K562 (cell line): Measurements from ENCODE around the gene CAMK2A. TPM values are rescaled to one million over a fixed set of nuclear protein-coding genes. Genes with fewer than 3 reads are reported as not detected.

Source experiments
- ATAC-seq: fragments of 200-7000 bp; cut with Tn5 transposase; 3 replicates; pipeline ENCODE4 v1.9.1; 2020; ENCODE audit warnings: moderate library complexity
- BruUV-seq: library from RNA; stranded (reverse); fragments of 400-500 nt; replicated peaks from 2 replicates; lab custom pipeline; 2021; lab: Mats Ljungman, UMichigan
- CTCF ChIA-PET: fragments of 300-600 bp; formaldehyde crosslinking; extraction: SDS; loops from one replicate; lab custom pipeline; 2021; ENCODE audit warnings: low intra/inter-chr PET ratio; lab: Yijun Ruan, JAX
- POLR2A ChIA-PET: fragments of 300-600, 350-650 bp; sonication (Branson Sonifier 250); formaldehyde crosslinking; extraction: SDS; loops from one replicate; lab custom pipeline; 2021; ENCODE audit warnings: antibody characterized with exemption, inconsistent platforms; lab: Yijun Ruan, JAX
- DNase-seq, 4 experiments: peaks; one replicate each; pipeline versions ENCODE4 v3.0.0 to v3.0.0-alpha.2; 2011 to 2018; ENCODE audit warnings: low spot score in 3 of 4, mixed read lengths in 3 of 4; ENCODE audit errors: extremely low read depth in 1 of 4
- FAIRE-seq: peaks from 2 replicates; lab custom pipeline; 2011; peaks lifted over from hg19 to GRCh38; lab: Jason Lieb, UNC
- H2AFZ ChIP-seq: 2 replicates; pipeline ENCODE4 v1.6.0; 2011; ENCODE audit warnings: low read depth, low read length, control low read depth, inconsistent platforms
- H3K27ac ChIP-seq: fragments of 200-600 bp; 3 replicates; pipeline ENCODE4 v1.8.0; 2011; ENCODE audit warnings: low read depth, mild to moderate bottlenecking, control low read depth, inconsistent platforms, low read length, moderate library complexity, mixed read lengths; ENCODE audit errors: extremely low read depth
- H3K27me3 ChIP-seq, 2 experiments: fragments of 300-600 bp in 1 of 2; 2 replicates in 1 of 2; 3 replicates in 1 of 2; pipeline versions ENCODE4 v1.6.0 to v1.8.0; 2011; ENCODE audit warnings: inconsistent platforms in 2 of 2, low read length in 2 of 2, mild to moderate bottlenecking in 1 of 2, mixed read lengths in 1 of 2, moderate library complexity in 1 of 2; ENCODE audit not compliant: control insufficient read depth in 2 of 2, insufficient read depth in 2 of 2
- H3K36me3 ChIP-seq: fragments of 300-600 bp; 3 replicates; pipeline ENCODE4 v1.8.0; 2011; ENCODE audit warnings: mild to moderate bottlenecking, low read length, inconsistent platforms; ENCODE audit not compliant: control insufficient read depth, insufficient read depth
- H3K4me1 ChIP-seq, 2 experiments: fragments of 200-600 bp in 1 of 2; replicated peaks in 1 of 2; 2 replicates in 1 of 2; 3 replicates in 1 of 2; pipeline versions ENCODE4 v1.5.1 to v1.8.0; 2011; ENCODE audit warnings: inconsistent platforms in 2 of 2, low read length in 2 of 2, mild to moderate bottlenecking in 1 of 2, mixed read lengths in 1 of 2, moderate library complexity in 1 of 2; ENCODE audit not compliant: control insufficient read depth in 2 of 2, insufficient read depth in 2 of 2
- H3K4me2 ChIP-seq: 2 replicates; pipeline ENCODE4 v1.6.1; 2011; ENCODE audit warnings: low read length, control low read depth, inconsistent platforms, mixed read lengths; ENCODE audit not compliant: insufficient read depth
- H3K4me3 ChIP-seq: fragments of 200-600 bp; sonication (generic), shearing (Covaris generic); 2 replicates; pipeline ENCODE4 v1.5.1; 2016; ENCODE audit warnings: control low read depth, inconsistent platforms
- H3K79me2 ChIP-seq: fragments of 200-600 bp; 3 replicates; pipeline ENCODE4 v1.8.0; 2011; ENCODE audit warnings: low read length, inconsistent platforms; ENCODE audit not compliant: control insufficient read depth, insufficient read depth
- H3K9ac ChIP-seq, 2 experiments: 2 replicates each; pipeline versions ENCODE4 v1.6.0 to v1.6.1; 2011; ENCODE audit warnings: low read depth in 2 of 2, low read length in 2 of 2, control low read depth in 1 of 2, inconsistent platforms in 1 of 2, mild to moderate bottlenecking in 1 of 2, mixed read lengths in 1 of 2; ENCODE audit not compliant: insufficient read depth in 1 of 2
- H3K9me1 ChIP-seq: one replicate; pipeline ENCODE4 v1.6.0; 2011; ENCODE audit warnings: inconsistent platforms, mild to moderate bottlenecking, low read length, moderate library complexity; ENCODE audit not compliant: control insufficient read depth, insufficient read depth
- H3K9me3 ChIP-seq: replicated peaks from 2 replicates; pipeline ENCODE4 v1.5.1; 2011; ENCODE audit warnings: low read depth, low read length, inconsistent platforms; ENCODE audit not compliant: control insufficient read depth, insufficient read depth
- H4K20me1 ChIP-seq: replicated peaks from 2 replicates; pipeline ENCODE4 v1.6.1; 2011; ENCODE audit warnings: low read length, inconsistent platforms, mixed read lengths; ENCODE audit not compliant: control insufficient read depth, insufficient read depth
- IRF1 ChIP-seq: sonication (generic); formaldehyde crosslinking; IDR thresholded peaks from 2 replicates; pipeline ENCODE4 v1.8.0; 2022; ENCODE audit warnings: missing genetic modification reagents, mild to moderate bottlenecking, borderline replicate concordance
- L3MBTL2 ChIP-seq: fragments of 450-650 bp; IDR thresholded peaks from 2 replicates; pipeline ENCODE4 v1.6.1; 2016; ENCODE audit warnings: mild to moderate bottlenecking, moderate library complexity
- SRF ChIP-seq, 2 experiments: fragments of 250-450, 450-650 bp in 1 of 2; sonication (Bioruptor Pico) in 1 of 2; sonication (generic) in 1 of 2; formaldehyde crosslinking; IDR thresholded peaks; 2 replicates each; pipeline versions ENCODE4 v1.5.0 to v1.5.1; 2020 to 2022; ENCODE audit warnings: mild to moderate bottlenecking in 1 of 2, missing genetic modification reagents in 1 of 2
- U2AF2 ChIP-seq: fragments of 200-400 bp; formaldehyde crosslinking; optimal IDR thresholded peaks from 2 replicates; pipeline ENCODE3; 2017; ENCODE audit warnings: low read depth, mild to moderate bottlenecking, low read length
- ZBTB17 ChIP-seq: fragments of 450-650 bp; formaldehyde crosslinking; IDR thresholded peaks from 2 replicates; pipeline ENCODE4 v1.4.0; 2020; ENCODE audit warnings: mild to moderate bottlenecking
- ZFP36 ChIP-seq: fragments of 150-350 bp; IDR thresholded peaks from 2 replicates; pipeline ENCODE4 v1.6.1; 2018; ENCODE audit warnings: low read length, low read depth; ENCODE audit not compliant: partially characterized antibody
- ZNF395 ChIP-seq: fragments of 200-800 bp; sonication (Bioruptor generic); IDR thresholded peaks from 2 replicates; pipeline ENCODE4 v1.6.1; 2017; ENCODE audit warnings: missing genetic modification characterization, missing compliant biosample characterization
- WGBS: fragments of 100-300 bp; shearing (Covaris generic); methylation state at CpG from one replicate; pipeline ENCODE4 v1.1.6; 2016; ENCODE audit warnings: low coverage, mixed read lengths; ENCODE audit not compliant: insufficient coverage; ENCODE audit errors: missing lambda C conversion rate; 5-methylcytosine and 5-hydroxymethylcytosine counted together
- in situ Hi-C: fragments of 300-500 bp; cut with MboI; formaldehyde crosslinking; loops from 4 replicates; pipeline ENCODE4 v1.15.0; 2018; ENCODE audit warnings: inconsistent platforms, mixed read lengths
- intact Hi-C: fragments of 100-400 bp; cut with micrococcal nuclease; formaldehyde crosslinking; loops from 2 replicates; pipeline ENCODE4 v1.14.2; 2022
- polyA plus RNA-seq, 8 experiments: library from polyadenylated mRNA; depleted of rRNA in 4 of 8; stranded (reverse) in 5 of 8; unstranded in 3 of 8; fragments of >200 nt; fragmentation: Nextera tagmentation in 2 of 8; fragmentation: Illumina TruSeq in 1 of 8; extraction: Ambion mirVana in 2 of 8; extraction: Trizol in 1 of 8; gene quantifications; 2 replicates each; pipeline versions ENCODE4 v1.2.1 to v1.2.3, GENCODE V29; 2011 to 2014; ENCODE audit warnings: inconsistent platforms in 1 of 8, missing spikeins in 1 of 8
- total RNA-seq, 7 experiments: library from RNA; depleted of rRNA in 6 of 7; stranded (reverse); fragments of >200 nt in 6 of 7; fragmentation: Illumina TruSeq in 2 of 7; extraction: Trizol in 2 of 7; gene quantifications; 2 replicates each; pipeline versions ENCODE4 v1.2.1 to v1.2.3, GENCODE V29; 2011 to 2021; ENCODE audit warnings: low replicate concordance in 1 of 7

The CAMK2A gene
- total and polyA plus RNA-seq, 9 of the 15 experiments (the other 6 are each of a cell fraction or from before 2014, with no cell fraction given) = 0.01 to 0.18 (median 0.04) TPM; not detected in 6

- no peak for TF ChIP-seq SRF (CRISPR knock-in tag; IDR thresholded peaks at IDR 0.05)
- no peak for TF ChIP-seq ZBTB17 (CRISPR knock-in tag)
- TF ChIP-seq U2AF2 = no peak
- TF ChIP-seq ZNF395 (CRISPR knock-in tag) = no peak
- TF ChIP-seq L3MBTL2 = no peak
Observed at GRCh38 chr5:150186137-150186536, 103.4 kb downstream of the CAMK2A start (continued).

GRCh38 chr5:150184990-150185912 is 104.3 kb downstream of the CAMK2A start:
- Histone ChIP-seq H3K36me3 (no peaks in the 10 kb centered on the region), H3K27ac (no peak overlapping the region), H3K9ac (no peak overlapping the region), H3K9me1 (no peaks in the 10 kb centered on the region), H2AFZ (no peak overlapping the region), H4K20me1 (0 out of 2 replicates have a peak, but pooled peaks cover 3% of the 10 kb centered on the region), H3K4me1 (peaks cover 0 to 10% of the 10 kb centered on the region in 2 experiments; a peak in 2 of 5 replicates), H3K4me2 (no peak overlapping the region), H3K9me3 (no peaks in the 10 kb centered on the region), H3K27me3 (peaks cover 20 to 79% of the 10 kb centered on the region in 2 experiments), H3K4me3 (no peak overlapping the region), H3K79me2 (no peaks in the 10 kb centered on the region)
- intact Hi-C loops (no loop called here), in situ Hi-C loops (no loop called here)
- DNase-seq (no peak), FAIRE-seq (no peak), ATAC-seq (no peak)
- CTCF ChIA-PET = no interaction called here
- BruUV-seq = no TSS peak
- no peak for TF ChIP-seq IRF1
- TF ChIP-seq ZFP36 = peak; percentile 76
- WGBS = 9% methylated on average over 12 of the region's 12 CpGs
- POLR2A ChIA-PET = interaction anchor here (0.6 to 0.7 kb wide), 3 partner anchors 52 to 222 kb away, joined by 3 read pairs; no protein-coding TSS in a partner anchor
